ENCODE data around the gene HLA-G.
"Not testable (repeated sequence)": the region's sequence is repeated elsewhere in the genome, so short reads cannot be mapped to it uniquely, and the experiment has no call there.

HLA-G gene

GRCh38 chr6:29870104-29870503 lies 42.5 kb downstream of the HLA-G start:
- Histone ChIP-seq H3K9ac (ENCODE audit: low read depth, low read length) (no peak overlapping the region), H3K9me3 (ENCODE audit: control insufficient read depth, insufficient read depth, low read length) (peaks cover 4% of the 10 kb centered on the region; the same call in 1 of the 2 replicates), H3K36me3 (ENCODE audit: control insufficient read depth, insufficient read depth, low read length) (no peaks in the 10 kb centered on the region), H3K27me3 (ENCODE audit: control insufficient read depth, insufficient read depth, low read length) (no peaks in the 10 kb centered on the region; the same call in none of the 2 replicates), H3K27ac (ENCODE audit: low read depth, low read length) (no peak overlapping the region), H3K4me3 (ENCODE audit: low read depth, low read length) (no peak overlapping the region), H3K4me1 (ENCODE audit: control insufficient read depth, insufficient read depth, low read length) (no peaks in the 10 kb centered on the region)

- Histone ChIP-seq H3K4me3 (ENCODE audit: low read depth, low read length) (no peak overlapping the region), H3K27me3 (ENCODE audit: control insufficient read depth, insufficient read depth, low read length) (no peaks in the 10 kb centered on the region), H3K9ac (ENCODE audit: low read depth, low read length) (no peak overlapping the region)
Observed at GRCh38 chr6:29872791-29873190, 45.2 kb downstream of the HLA-G start.

GRCh38 chr6:29875257-29875656 lies 47.6 kb downstream of the HLA-G start:
- Histone ChIP-seq H3K9me3 (ENCODE audit: control insufficient read depth, insufficient read depth, low read length) (peaks cover 4% of the 10 kb centered on the region; the same call in 1 of the 2 replicates), H3K4me3 (ENCODE audit: low read depth, low read length) (no peak overlapping the region), H3K4me1 (ENCODE audit: control insufficient read depth, insufficient read depth, low read length) (no peaks in the 10 kb centered on the region), H3K36me3 (ENCODE audit: control insufficient read depth, insufficient read depth, low read length) (no peaks in the 10 kb centered on the region), H3K9ac (ENCODE audit: low read depth, low read length) (no peak overlapping the region), H3K27ac (ENCODE audit: low read depth, low read length) (no peak overlapping the region), H3K27me3 (ENCODE audit: control insufficient read depth, insufficient read depth, low read length) (no peaks in the 10 kb centered on the region)

More at GRCh38 chr6:29872791-29873190, 45.2 kb downstream of the HLA-G start:
- Histone ChIP-seq H3K9me3 (ENCODE audit: control insufficient read depth, insufficient read depth, low read length) (peaks cover 4% of the 10 kb centered on the region; the same call in 1 of the 2 replicates), H3K4me1 (ENCODE audit: control insufficient read depth, insufficient read depth, low read length) (no peaks in the 10 kb centered on the region), H3K36me3 (ENCODE audit: control insufficient read depth, insufficient read depth, low read length) (no peaks in the 10 kb centered on the region), H3K27ac (ENCODE audit: low read depth, low read length) (no peak overlapping the region)

GRCh38 chr6:29875734-29876133 lies 48.1 kb downstream of the HLA-G start:
- H3K36me3 ChIP-seq (ENCODE audit: control insufficient read depth, insufficient read depth, low read length); H3K27ac ChIP-seq (ENCODE audit: low read depth, low read length); H3K9me3 ChIP-seq (ENCODE audit: control insufficient read depth, insufficient read depth, low read length); H3K4me1 ChIP-seq (ENCODE audit: control insufficient read depth, insufficient read depth, low read length); H3K27me3 ChIP-seq (ENCODE audit: control insufficient read depth, insufficient read depth, low read length); H3K9ac ChIP-seq (ENCODE audit: low read depth, low read length); H3K4me3 ChIP-seq (ENCODE audit: low read depth, low read length): not testable (repeated sequence)
